GM12878 (cell line): ENCODE measurements around the gene JDP2. TPM values are rescaled to one million over a fixed set of nuclear protein-coding genes. Genes with fewer than 3 reads are reported as not detected.

Experiments used
- ATAC-seq: fragments of 200-7000 bp; cut with Tn5 transposase; 3 replicates; pipeline ENCODE4 v1.9.1; 2020; ENCODE audit warnings: mild to moderate bottlenecking, moderate library complexity
- BruUV-seq: library from RNA; stranded (reverse); fragments of 400-500 nt; replicated peaks from 2 replicates; lab custom pipeline; 2021; lab: Mats Ljungman, UMichigan
- CTCF ChIA-PET: fragments of 300-600 bp; sonication (Branson Sonifier 250); formaldehyde crosslinking; extraction: SDS; loops from one replicate; lab custom pipeline; 2021; ENCODE audit warnings: inconsistent platforms; lab: Yijun Ruan, JAX
- POLR2A ChIA-PET: fragments of 350-600 bp; formaldehyde crosslinking; extraction: SDS; loops from one replicate; lab custom pipeline; 2021; ENCODE audit warnings: inconsistent platforms; lab: Charles Lee
- RAD21 ChIA-PET: fragments of 300-600 bp; sonication (Branson Sonifier 250); formaldehyde crosslinking; loops from one replicate; lab custom pipeline; 2023; ENCODE audit warnings: antibody characterized with exemption; ENCODE audit not compliant: unreplicated experiment; lab: Charles Lee
- SMC1A ChIA-PET: fragments of 300-600 bp; sonication (Branson Sonifier 250); formaldehyde crosslinking; loops from one replicate; lab custom pipeline; 2023; ENCODE audit not compliant: unreplicated experiment, uncharacterized antibody; lab: Charles Lee
- DNase-seq: peaks from one replicate; pipeline ENCODE4 v3.0.0-alpha.2; 2011; ENCODE audit warnings: low read depth, low spot score
- FAIRE-seq: peaks from 3 replicates; lab custom pipeline; 2011; peaks lifted over from hg19 to GRCh38; lab: Jason Lieb, UNC
- H2AFZ ChIP-seq: 2 replicates; pipeline ENCODE4 v1.6.0; 2011; ENCODE audit warnings: low read depth, low read length, control low read depth; ENCODE audit not compliant: control insufficient read depth
- H3K27ac ChIP-seq: 2 replicates; pipeline ENCODE4 v1.5.1; 2011; ENCODE audit warnings: control low read depth; ENCODE audit not compliant: control insufficient read depth, insufficient read depth
- H3K27me3 ChIP-seq, 2 experiments: replicated peaks in 1 of 2; 2 replicates each; pipeline versions ENCODE4 v1.6.0 to v1.6.1; 2011; ENCODE audit warnings: low read length in 1 of 2; ENCODE audit not compliant: control insufficient read depth in 2 of 2, insufficient read depth in 2 of 2
- H3K36me3 ChIP-seq, 2 experiments: 2 replicates each; pipeline ENCODE4 v1.5.1; 2011; ENCODE audit warnings: low read length in 1 of 2; ENCODE audit not compliant: control insufficient read depth in 2 of 2, insufficient read depth in 2 of 2
- H3K4me1 ChIP-seq: 2 replicates; pipeline ENCODE4 v1.6.1; 2011; ENCODE audit warnings: mild to moderate bottlenecking, low read length, moderate library complexity, mixed read lengths; ENCODE audit not compliant: control insufficient read depth, insufficient read depth
- H3K4me2 ChIP-seq: 2 replicates; pipeline ENCODE4 v1.6.0; 2011; ENCODE audit warnings: control low read depth; ENCODE audit not compliant: control insufficient read depth, insufficient read depth
- H3K4me3 ChIP-seq: fragments of 200-600 bp; sonication (generic); 2 replicates; pipeline ENCODE4 v1.5.1; 2016
- H3K79me2 ChIP-seq: 2 replicates; pipeline ENCODE4 v1.6.0; 2011; ENCODE audit warnings: low read length; ENCODE audit not compliant: control insufficient read depth, insufficient read depth
- H3K9ac ChIP-seq: 2 replicates; pipeline ENCODE4 v1.8.0; 2011; ENCODE audit warnings: low read length, control low read depth, mixed read lengths; ENCODE audit not compliant: control insufficient read depth, insufficient read depth
- H3K9me3 ChIP-seq: replicated peaks from 3 replicates; pipeline ENCODE4 v1.5.1; 2011; ENCODE audit warnings: mild to moderate bottlenecking, low read length; ENCODE audit not compliant: control insufficient read depth, insufficient read depth
- H4K20me1 ChIP-seq: 2 replicates; pipeline ENCODE4 v1.6.0; 2011; ENCODE audit not compliant: control insufficient read depth, insufficient read depth
- BHLHE40 ChIP-seq, 2 experiments: fragments of 450-650 bp in 1 of 2; IDR thresholded peaks; 2 replicates each; pipeline ENCODE4 v1.6.1; 2011 to 2017; ENCODE audit warnings: low read depth in 2 of 2, borderline replicate concordance in 1 of 2, improper control_type of control experiment in 1 of 2, low read length in 1 of 2, mild to moderate bottlenecking in 1 of 2
- CBFB ChIP-seq: IDR thresholded peaks from 2 replicates; pipeline ENCODE4 v1.6.1; 2016; ENCODE audit warnings: antibody characterized with exemption, low read depth
- CREM ChIP-seq: IDR thresholded peaks from 2 replicates; pipeline ENCODE4 v1.6.1; 2014; ENCODE audit warnings: antibody characterized with exemption, low read depth
- ETV6 ChIP-seq, 2 experiments: fragments of 450-650 bp in 1 of 2; IDR thresholded peaks in 1 of 2; conservative IDR thresholded peaks in 1 of 2; 2 replicates each; pipeline ENCODE4 v1.6.1; 2014; ENCODE audit warnings: antibody characterized with exemption in 1 of 2, borderline replicate concordance in 1 of 2, low read depth in 1 of 2, mild to moderate bottlenecking in 1 of 2, moderate library complexity in 1 of 2
- FOXM1 ChIP-seq: IDR thresholded peaks from 2 replicates; pipeline ENCODE4 v1.6.1; 2012; ENCODE audit warnings: low read depth, mild to moderate bottlenecking, inconsistent platforms, low read length, moderate library complexity
- HCFC1 ChIP-seq: fragments of 150-350 bp; IDR thresholded peaks from 2 replicates; pipeline ENCODE4 v1.6.1; 2014; ENCODE audit warnings: low read length
- IKZF2 ChIP-seq, 2 experiments: fragments of 450-650 bp; IDR thresholded peaks; 2 replicates each; pipeline ENCODE4 v1.6.1; 2017; ENCODE audit warnings: mild to moderate bottlenecking in 2 of 2, moderate library complexity in 2 of 2
- IRF4 ChIP-seq: IDR thresholded peaks from 2 replicates; pipeline ENCODE4 v1.6.1; 2011; ENCODE audit warnings: low read depth, low read length
- JUNB ChIP-seq: IDR thresholded peaks from 2 replicates; pipeline ENCODE4 v1.6.1; 2016; ENCODE audit warnings: antibody characterized with exemption, mild to moderate bottlenecking
- MEF2A ChIP-seq: IDR thresholded peaks from 2 replicates; pipeline ENCODE4 v1.6.1; 2011; ENCODE audit warnings: low read depth, mild to moderate bottlenecking, low read length, moderate library complexity; ENCODE audit not compliant: insufficient read depth
- MTA2 ChIP-seq: fragments of 450-650 bp; IDR thresholded peaks from 2 replicates; pipeline ENCODE4 v1.6.1; 2016; ENCODE audit warnings: low read depth, mild to moderate bottlenecking, moderate library complexity
- MTA3 ChIP-seq: IDR thresholded peaks from 2 replicates; pipeline ENCODE4 v1.6.1; 2012; ENCODE audit warnings: low read length, inconsistent platforms, borderline replicate concordance
- NBN ChIP-seq: fragments of 450-650 bp; IDR thresholded peaks from 2 replicates; pipeline ENCODE4 v1.6.1; 2016
- NFIC ChIP-seq: IDR thresholded peaks from 2 replicates; pipeline ENCODE4 v1.6.1; 2012; ENCODE audit warnings: low read depth, mild to moderate bottlenecking, inconsistent platforms, low read length, moderate library complexity
- NFYB ChIP-seq: IDR thresholded peaks from 2 replicates; pipeline ENCODE4 v1.6.1; 2011; ENCODE audit warnings: low read depth, mild to moderate bottlenecking, low read length, improper control_type of control experiment, moderate library complexity; ENCODE audit not compliant: insufficient read depth
- NR2C1 ChIP-seq: fragments of 450-650 bp; IDR thresholded peaks from 2 replicates; pipeline ENCODE4 v1.6.1; 2017; ENCODE audit warnings: antibody characterized with exemption, mild to moderate bottlenecking, moderate library complexity
- NR2F1 ChIP-seq: fragments of 450-650 bp; conservative IDR thresholded peaks from 2 replicates; pipeline ENCODE4 v1.6.1; 2017; ENCODE audit warnings: mild to moderate bottlenecking
- SMC3 ChIP-seq: IDR thresholded peaks from 2 replicates; pipeline ENCODE4 v1.6.1; 2011; ENCODE audit warnings: low read length, improper control_type of control experiment, borderline replicate concordance
- WGBS: methylation state at CpG from one replicate; pipeline ENCODE4 v1.1.6; 2016; ENCODE audit warnings: low lambda C conversion rate; ENCODE audit not compliant: insufficient replicate concordance, insufficient coverage; ENCODE audit errors: missing lambda C conversion rate; 5-methylcytosine and 5-hydroxymethylcytosine counted together
- in situ Hi-C: fragments of 300-500 bp; cut with MboI; formaldehyde crosslinking; loops from 9 replicates; pipeline ENCODE4 v1.14.3; 2018; ENCODE audit warnings: mixed read lengths
- intact Hi-C: fragments of 100-400 bp; cut with micrococcal nuclease; formaldehyde crosslinking; loops from one replicate; pipeline ENCODE4 v1.14.2; 2022; ENCODE audit not compliant: unreplicated experiment
- polyA plus RNA-seq, 11 experiments: library from polyadenylated mRNA; depleted of rRNA in 4 of 11; unstranded in 6 of 11; stranded (reverse) in 5 of 11; fragments of >200 nt; fragmentation: Nextera tagmentation in 4 of 11; fragmentation: Illumina TruSeq in 1 of 11; extraction: Ambion mirVana in 4 of 11; extraction: Trizol in 1 of 11; gene quantifications; 1 replicate in 1 of 11; 2 replicates in 10 of 11; pipeline versions ENCODE4 v1.2.1 to v1.2.3, GENCODE V29; 2011 to 2016; ENCODE audit warnings: inconsistent platforms in 2 of 11, missing spikeins in 2 of 11, low read depth in 1 of 11
- total RNA-seq, 4 experiments: library from RNA; depleted of rRNA in 3 of 4; stranded (reverse); fragments of >200 nt in 3 of 4; fragmentation: Illumina TruSeq in 1 of 4; extraction: Trizol in 1 of 4; gene quantifications; 2 replicates each; pipeline versions ENCODE4 v1.2.1 to v1.2.3, GENCODE V29; 2013 to 2021
- TF ChIP-seq, protein P1 (sequence below): fragments of 450-650 bp; IDR thresholded peaks from 2 replicates; pipeline ENCODE4 v1.6.1; 2017; ENCODE audit warnings: low read depth, mild to moderate bottlenecking, moderate library complexity

Gene JDP2
- total and polyA plus RNA-seq, 10 of the 15 experiments (the other 5 are each of a cell fraction or from before 2014, with no cell fraction given) = 0.71 to 21.3 (median 11.2) TPM

DNA sequence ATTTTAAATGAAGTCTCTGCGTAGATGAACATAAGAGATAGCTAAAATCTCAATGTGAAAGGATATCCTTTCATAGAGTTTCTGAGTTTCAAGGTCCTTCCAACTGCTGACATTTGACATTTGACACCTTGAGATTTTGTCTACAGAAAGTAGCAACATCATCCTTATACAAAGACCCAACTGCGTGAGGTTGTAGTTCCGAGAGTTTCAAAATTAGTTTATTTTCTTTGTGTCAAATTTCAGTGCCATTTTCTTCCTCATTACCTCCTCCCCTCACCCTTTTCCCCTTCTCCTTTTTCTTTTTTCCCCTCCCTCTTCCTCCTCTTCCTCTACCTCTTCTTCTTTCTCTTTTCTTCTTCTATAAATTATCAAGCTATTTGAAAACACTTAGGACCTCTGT lies 67.6 kb downstream of the JDP2 start:
- ChIA-PET SMC1A (interaction anchor here (0.6 to 16.1 kb wide), 18 partner anchors 9 to 200 kb away, joined by 3 to 619 read pairs (median 5); partner anchors contain the start of gene BATF), CTCF (interaction anchor here (1.0 to 19.8 kb wide), 17 partner anchors 7 to 188 kb away, joined by 3 to 520 read pairs (median 4); partner anchors contain the start of genes BATF, ERG28 and TTLL5), POLR2A (interaction anchor here (1.0 to 16.2 kb wide), 9 partner anchors 8 to 165 kb away, joined by 3 to 385 read pairs (median 5); partner anchors contain the start of genes BATF, ERG28 and TTLL5), RAD21 (interaction anchor here (0.7 to 18.1 kb wide), 17 partner anchors 9 to 201 kb away, joined by 3 to 645 read pairs (median 5); partner anchors contain the start of genes BATF, ERG28 and JDP2)
- Histone ChIP-seq H3K27ac (peak overlapping the region; percentile 54), H2AFZ (no peak overlapping the region), H3K4me3 (no peak overlapping the region), H3K4me1 (peaks cover 79% of the 10 kb centered on the region), H3K79me2 (no peaks in the 10 kb centered on the region; the same call in 1 of the 2 replicates), H4K20me1 (no peaks in the 10 kb centered on the region), H3K4me2 (0 out of 2 replicates have a peak overlapping the region, but pooled peaks have one; percentile 46), H3K27me3 (no peaks in the 10 kb centered on the region), H3K9me3 (no peaks in the 10 kb centered on the region), H3K36me3 (no peaks in the 10 kb centered on the region), H3K9ac (no peak overlapping the region)
- DNase-seq = no peak
- TF ChIP-seq NFYB (no peak), MEF2A (no peak), IRF4 (0 out of 2 replicates have a peak, but pooled peaks have one; percentile 51), FOXM1 (peak; percentile 24; the same call in 1 of the 2 replicates), HCFC1 (no peak), IKZF2 (IDR thresholded peaks at IDR 0.05) (peak; percentile 64 to 69; a peak in 2 of 4 replicates), SMC3 (no peak), NR2C1 (peak; percentile 63), MTA3 (0 out of 2 replicates have a peak, but pooled peaks have one; percentile 71), BHLHE40 (IDR thresholded peaks at IDR 0.05; ENCODE audit: borderline replicate concordance in 1 of 2, low read depth in 2 of 2, low read length in 1 of 2) (0 out of 4 replicates have a peak, but pooled peaks of 1 of the 2 experiments have one; percentile 4), NFIC (peak; percentile 69; the same call in 1 of the 2 replicates), CREM (peak; percentile 29; the same call in 1 of the 2 replicates), NBN (peak; percentile 57; the same call in 1 of the 2 replicates), NR2F1 (peak; percentile 68; the same call in 1 of the 2 replicates), CBFB (0 out of 2 replicates have a peak, but pooled peaks have one; percentile 25), JUNB (peak; percentile 79), ETV6 (conservative IDR thresholded peaks at IDR 0.05 in 1 of 2, IDR thresholded peaks at IDR 0.05 in 1 of 2; ENCODE audit: borderline replicate concordance in 1 of 2, low read depth in 1 of 2) (peak in 1 of 2 experiments; percentile 56; a peak in 1 of 4 replicates), MTA2 (peak; percentile 62)
- TF ChIP-seq, protein P1, sequence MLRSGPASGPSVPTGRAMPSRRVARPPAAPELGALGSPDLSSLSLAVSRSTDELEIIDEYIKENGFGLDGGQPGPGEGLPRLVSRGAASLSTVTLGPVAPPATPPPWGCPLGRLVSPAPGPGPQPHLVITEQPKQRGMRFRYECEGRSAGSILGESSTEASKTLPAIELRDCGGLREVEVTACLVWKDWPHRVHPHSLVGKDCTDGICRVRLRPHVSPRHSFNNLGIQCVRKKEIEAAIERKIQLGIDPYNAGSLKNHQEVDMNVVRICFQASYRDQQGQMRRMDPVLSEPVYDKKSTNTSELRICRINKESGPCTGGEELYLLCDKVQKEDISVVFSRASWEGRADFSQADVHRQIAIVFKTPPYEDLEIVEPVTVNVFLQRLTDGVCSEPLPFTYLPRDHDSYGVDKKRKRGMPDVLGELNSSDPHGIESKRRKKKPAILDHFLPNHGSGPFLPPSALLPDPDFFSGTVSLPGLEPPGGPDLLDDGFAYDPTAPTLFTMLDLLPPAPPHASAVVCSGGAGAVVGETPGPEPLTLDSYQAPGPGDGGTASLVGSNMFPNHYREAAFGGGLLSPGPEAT = peak; percentile 42
- FAIRE-seq = no peak
- in situ Hi-C loops (no loop called here), intact Hi-C loops (loop anchor here (5.0 to 10.0 kb wide), 2 partner anchors 49 to 167 kb away; partner anchors contain the start of genes ERG28 and TTLL5)
- BruUV-seq = no TSS peak
- 29% methylated on average over 3 of the region's 3 CpGs for WGBS
- peak; percentile 6; the same call in 1 of the 3 replicates for ATAC-seq
